Measurements from ENCODE around the gene AQP2. TPM values are rescaled to one million over a fixed set of nuclear protein-coding genes. Genes with fewer than 3 reads are reported as not detected.

The AQP2 gene
- total RNA-seq, 6 experiments from 2014 or later = not detected

DNA sequence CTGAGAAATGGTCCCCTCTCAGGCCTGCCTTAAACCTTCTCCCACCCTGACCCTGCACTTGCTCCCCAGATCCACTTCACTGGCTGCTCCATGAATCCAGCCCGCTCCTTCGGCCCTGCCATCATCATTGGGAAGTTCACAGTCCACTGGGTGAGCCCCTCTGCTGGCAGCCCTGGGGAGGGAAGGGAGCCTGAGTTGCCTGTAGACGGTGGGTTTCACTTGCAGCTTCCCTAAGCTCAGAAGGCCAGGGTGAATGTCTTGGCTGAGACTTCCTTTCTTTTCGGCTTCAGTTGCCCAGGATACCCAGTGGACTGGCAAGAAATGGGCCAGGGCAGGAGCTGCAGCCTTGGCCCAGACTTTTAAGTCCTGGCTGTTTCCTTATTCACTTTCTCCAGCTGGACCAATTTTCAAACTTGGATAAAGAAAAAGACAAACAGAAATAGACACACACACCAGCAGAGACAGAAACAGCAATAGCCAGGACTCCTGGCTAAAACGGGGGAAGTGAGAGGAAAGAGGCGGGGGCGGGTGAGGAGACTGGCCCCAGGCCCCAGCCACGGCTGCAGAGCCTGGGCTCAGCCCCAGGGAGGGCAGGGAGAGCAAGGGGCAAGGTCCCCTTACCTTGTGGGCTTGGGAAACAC, 24.3 kb downstream of the AQP2 start:
- Histone ChIP-seq H3K9me3 (no peaks in the 10 kb centered on the region), H3K27ac (no peak overlapping the region), H3K36me3 (no peaks in the 10 kb centered on the region), H3K4me3 (no peak overlapping the region), H3K4me1 (no peaks in the 10 kb centered on the region), H3K27me3 (no peaks in the 10 kb centered on the region)
- intact Hi-C loops (cut with DNase I) = loop anchor here (5.0 kb wide), 2 partner anchors 83 to 98 kb away; partner anchors contain the start of gene ASIC1 (in 1 of the 2)
- no peak for ATAC-seq
- TF ChIP-seq CTCF (IDR thresholded peaks at IDR 0.05) (no peak), POLR2A (IDR thresholded peaks at IDR 0.05) (no peak)
- no peak for DNase-seq
- WGBS (ENCODE audit: insufficient coverage, low coverage, low lambda C conversion rate, missing lambda C conversion rate) = 60% methylated on average over 8 of the region's 8 CpGs

GRCh38 chr12:49975318-49975761, 24.8 kb downstream of the AQP2 start:
- Histone ChIP-seq H3K9me3 (no peaks in the 10 kb centered on the region), H3K27me3 (no peaks in the 10 kb centered on the region), H3K36me3 (no peaks in the 10 kb centered on the region), H3K4me1 (peaks cover 0 to 2% (median 0%) of the 10 kb centered on the region in 4 donors), H3K27ac (no peak overlapping the region), H3K4me3 (no peak overlapping the region)
- 81% methylated on average over 9 of the region's 17 CpGs for WGBS (ENCODE audit: insufficient coverage, low coverage, low lambda C conversion rate, missing lambda C conversion rate)
- ATAC-seq = no peak
- intact Hi-C loops (cut with DNase I) = no loop called here
- DNase-seq = no peak
- no peak for TF ChIP-seq CTCF (IDR thresholded peaks at IDR 0.05)
- no peak for TF ChIP-seq POLR2A (IDR thresholded peaks at IDR 0.05)

DNA sequence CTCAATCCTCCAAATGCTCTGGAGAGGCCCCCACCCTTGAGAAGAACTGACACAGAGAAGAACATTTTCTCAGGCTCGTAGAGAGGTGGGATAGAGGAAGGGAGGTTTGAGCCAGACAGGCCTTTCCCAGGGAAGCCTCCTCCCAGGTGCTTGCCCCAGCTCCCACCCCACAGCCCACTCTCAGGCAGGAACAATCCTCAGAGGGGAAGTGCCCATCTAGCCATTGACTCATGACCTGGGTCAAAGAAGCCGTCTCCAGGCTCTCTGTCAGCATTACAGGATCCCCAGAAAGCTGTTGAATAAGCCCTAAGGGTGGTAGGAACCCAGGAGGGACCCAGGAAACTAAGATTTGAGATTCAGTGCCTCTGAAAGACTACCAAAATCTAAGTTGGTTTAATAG, 26.0 kb downstream of the AQP2 start:
- 50% methylated on average over 2 of the region's 2 CpGs for WGBS (ENCODE audit: insufficient coverage, low coverage, low lambda C conversion rate, missing lambda C conversion rate)

GRCh38 chr12:49978125-49978524, 27.6 kb downstream of the AQP2 start:
- 88% methylated on average over 3 of the region's 4 CpGs for WGBS (ENCODE audit: insufficient coverage, low coverage, low lambda C conversion rate, missing lambda C conversion rate)

More for the DNA sequence above, 26.0 kb downstream of the AQP2 start:
- H3K36me3 ChIP-seq = no peaks in the 10 kb centered on the region
- TF ChIP-seq POLR2A (IDR thresholded peaks at IDR 0.05) (no peak), CTCF (IDR thresholded peaks at IDR 0.05) (no peak)
- peaks cover 0 to 12% (median 0%) of the 10 kb centered on the region in 4 donors for H3K4me1 ChIP-seq
- H3K4me3 ChIP-seq = no peak overlapping the region
- intact Hi-C loops (cut with DNase I) = no loop called here
- no peak for DNase-seq
- H3K27ac ChIP-seq = no peak overlapping the region
- no peaks in the 10 kb centered on the region for H3K27me3 ChIP-seq
- no peaks in the 10 kb centered on the region for H3K9me3 ChIP-seq
- no peak for ATAC-seq

More at GRCh38 chr12:49978125-49978524, 27.6 kb downstream of the AQP2 start:
- no peak for TF ChIP-seq CTCF (IDR thresholded peaks at IDR 0.05)
- no peak for TF ChIP-seq POLR2A (IDR thresholded peaks at IDR 0.05)
- Histone ChIP-seq H3K27me3 (no peaks in the 10 kb centered on the region), H3K4me3 (no peak overlapping the region), H3K36me3 (no peaks in the 10 kb centered on the region), H3K4me1 (peaks cover 0 to 12% (median 0%) of the 10 kb centered on the region in 4 donors), H3K27ac (no peak overlapping the region), H3K9me3 (no peaks in the 10 kb centered on the region)
- ATAC-seq (no peak), DNase-seq (no peak)
- intact Hi-C loops (cut with DNase I) = no loop called here
